DMS153 treated with DMSO at 0.1 percent for 48 hours (cell line): ENCODE measurements around the gene NDUFS7.

ENCODE experiments used
- DNase-seq: peaks from one replicate; lab custom pipeline; 2025; ENCODE audit not compliant: unreplicated experiment; lab: John Stamatoyannopoulos, UW

Gene NDUFS7

DNA sequence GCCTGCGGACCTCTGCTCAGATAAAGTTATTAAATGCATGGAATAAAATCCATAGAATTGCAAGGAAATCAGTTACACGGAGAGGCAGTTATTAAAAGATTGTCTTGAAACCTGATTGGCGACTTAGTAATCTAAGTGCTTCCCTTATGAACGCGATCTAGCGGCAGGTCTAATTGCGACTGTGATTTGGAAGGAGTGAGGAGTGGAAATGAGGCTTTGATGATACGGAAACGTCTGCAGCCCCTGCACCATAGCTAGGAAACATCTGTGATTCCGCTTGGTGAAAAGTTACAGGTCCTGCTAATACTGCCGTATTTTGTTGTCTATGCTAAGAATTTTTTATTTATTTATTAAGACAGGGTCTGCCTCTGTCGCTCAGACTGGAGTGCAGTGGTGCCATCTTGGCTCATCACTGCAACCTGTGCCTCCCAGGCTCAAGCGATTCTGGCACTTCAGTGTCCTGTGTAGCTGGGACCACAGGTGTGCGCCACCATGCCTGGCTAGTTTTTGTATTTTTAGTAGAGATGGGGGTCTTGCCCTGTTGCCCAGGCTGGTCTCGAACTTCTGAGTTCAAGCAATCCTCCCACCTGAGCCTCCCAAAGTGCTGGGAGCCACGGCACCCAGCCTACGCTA lies 887 bp downstream of the NDUFS7 start:
- DNase-seq, result no peak

DNA sequence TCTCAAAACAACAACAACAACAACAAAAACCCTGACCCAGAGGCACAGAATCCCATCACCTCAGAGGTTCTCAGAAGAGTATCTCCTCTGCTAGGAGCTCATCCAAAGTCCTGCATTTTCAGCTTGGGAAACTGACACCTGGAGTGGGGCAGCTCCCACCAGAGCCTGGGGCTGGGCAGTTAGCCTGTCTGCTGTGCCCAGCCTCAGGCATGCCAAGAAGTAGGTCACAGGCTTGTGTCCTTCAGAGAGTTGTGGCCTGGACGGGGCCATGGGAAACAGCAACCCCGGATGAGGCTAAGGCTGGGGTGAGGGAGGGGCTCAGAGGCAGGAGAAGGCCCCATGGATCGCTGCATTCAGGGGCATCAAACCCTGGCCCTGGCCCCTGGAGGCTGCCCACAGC lies 2.1 kb downstream of the NDUFS7 start:
- DNase-seq, result no peak

DNA sequence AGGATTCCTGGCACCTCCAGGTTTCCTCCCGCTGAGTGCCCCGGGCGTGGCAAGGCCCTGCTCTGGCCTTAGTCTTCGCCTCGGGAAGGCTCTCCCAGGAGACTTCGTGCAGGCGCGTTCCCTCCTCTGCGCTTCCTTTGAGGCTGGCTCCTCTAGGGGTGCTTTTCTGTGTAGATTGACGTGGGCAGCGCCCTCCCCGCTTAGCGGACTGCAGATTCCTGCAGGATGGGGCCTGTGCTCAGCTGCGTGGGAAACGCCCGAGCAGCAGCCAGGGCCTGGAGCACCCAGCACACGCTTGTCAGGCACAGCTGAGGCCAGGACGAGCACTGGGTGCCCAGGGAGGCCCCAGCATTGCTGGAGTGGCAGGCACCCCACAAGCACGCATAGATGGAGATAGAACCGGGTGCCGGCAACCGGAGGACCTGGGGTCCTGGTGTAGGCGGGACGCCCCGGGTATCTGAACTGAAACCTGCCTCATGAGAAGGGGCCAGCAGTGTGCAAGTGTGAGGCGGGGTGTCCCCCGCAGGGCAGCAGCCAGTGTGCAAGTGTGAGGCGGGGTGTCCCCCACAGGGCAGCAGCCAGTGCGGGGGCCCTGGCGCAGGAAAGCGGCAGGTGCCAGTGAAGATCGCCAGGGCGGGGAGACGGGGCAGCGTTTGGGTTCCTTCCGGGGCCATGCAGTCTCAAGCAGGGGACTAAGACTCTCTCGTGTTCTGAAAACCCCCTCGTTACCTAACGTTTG lies 3.4 kb downstream of the NDUFS7 start:
- DNase-seq, result no peak

DNA sequence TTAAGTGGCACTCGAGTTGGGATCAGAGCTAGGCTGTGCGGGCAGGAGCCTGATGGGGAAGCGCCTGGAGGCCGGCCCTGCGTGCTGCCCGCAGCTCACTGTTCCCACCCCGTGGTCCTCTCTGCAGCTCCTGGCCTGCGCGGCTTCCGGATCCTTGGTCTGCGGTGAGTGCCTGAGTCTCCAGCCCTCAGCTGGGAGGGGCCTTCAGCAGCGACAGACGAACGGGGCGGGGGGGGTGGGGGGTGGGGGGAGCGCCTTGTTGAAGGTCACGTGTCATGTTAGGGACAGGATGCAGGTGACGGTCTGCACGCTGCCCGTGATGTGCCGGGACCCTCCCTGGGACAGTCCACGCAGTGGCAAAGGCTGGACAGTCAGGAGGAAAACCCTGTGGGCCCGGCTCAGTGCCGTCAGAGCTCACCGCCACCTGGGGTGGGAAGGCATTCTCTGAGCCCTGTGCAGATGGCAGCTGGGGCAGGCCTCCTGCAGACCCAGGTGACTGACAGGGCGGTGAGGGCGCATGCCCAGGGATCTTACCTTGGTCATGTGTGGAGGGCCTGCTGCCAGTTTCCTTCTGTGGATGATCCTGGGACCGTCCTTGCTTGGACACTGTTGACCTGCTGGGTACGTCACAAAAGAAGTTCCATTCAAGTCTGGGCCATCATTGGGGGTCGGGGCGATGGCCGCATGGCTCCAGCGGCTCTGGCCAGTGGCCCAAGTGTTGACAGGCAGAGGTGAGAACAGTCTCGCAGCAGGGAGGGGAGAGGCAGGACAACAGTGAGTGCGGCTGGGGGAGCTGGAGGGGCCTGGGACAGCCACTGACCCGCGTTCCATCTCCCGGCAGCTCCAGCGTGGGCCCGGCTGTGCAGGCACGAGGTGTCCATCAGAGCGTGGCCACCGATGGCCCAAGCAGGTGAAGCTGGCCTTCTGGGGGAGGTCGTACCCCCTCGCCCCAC lies 4.3 kb downstream of the NDUFS7 start:
- no peak for DNase-seq

DNA sequence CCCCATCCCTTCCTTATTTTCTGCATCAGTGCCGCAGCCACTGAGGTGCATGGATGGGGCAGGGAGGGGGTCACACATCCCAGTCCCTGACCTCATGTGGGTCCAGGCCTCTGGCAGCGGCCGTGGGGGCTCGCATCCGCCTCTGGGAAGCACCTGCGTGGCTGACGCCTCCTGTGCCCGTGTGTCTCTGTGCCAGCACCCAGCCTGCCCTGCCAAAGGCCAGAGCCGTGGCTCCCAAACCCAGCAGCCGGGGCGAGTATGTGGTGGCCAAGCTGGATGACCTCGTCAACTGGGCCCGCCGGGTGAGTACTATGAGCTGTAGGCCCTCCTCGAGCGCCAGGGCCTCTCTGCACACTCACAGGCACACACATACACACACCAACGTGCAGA lies 4.9 kb downstream of the NDUFS7 start:
- DNase-seq, result no peak

DNA sequence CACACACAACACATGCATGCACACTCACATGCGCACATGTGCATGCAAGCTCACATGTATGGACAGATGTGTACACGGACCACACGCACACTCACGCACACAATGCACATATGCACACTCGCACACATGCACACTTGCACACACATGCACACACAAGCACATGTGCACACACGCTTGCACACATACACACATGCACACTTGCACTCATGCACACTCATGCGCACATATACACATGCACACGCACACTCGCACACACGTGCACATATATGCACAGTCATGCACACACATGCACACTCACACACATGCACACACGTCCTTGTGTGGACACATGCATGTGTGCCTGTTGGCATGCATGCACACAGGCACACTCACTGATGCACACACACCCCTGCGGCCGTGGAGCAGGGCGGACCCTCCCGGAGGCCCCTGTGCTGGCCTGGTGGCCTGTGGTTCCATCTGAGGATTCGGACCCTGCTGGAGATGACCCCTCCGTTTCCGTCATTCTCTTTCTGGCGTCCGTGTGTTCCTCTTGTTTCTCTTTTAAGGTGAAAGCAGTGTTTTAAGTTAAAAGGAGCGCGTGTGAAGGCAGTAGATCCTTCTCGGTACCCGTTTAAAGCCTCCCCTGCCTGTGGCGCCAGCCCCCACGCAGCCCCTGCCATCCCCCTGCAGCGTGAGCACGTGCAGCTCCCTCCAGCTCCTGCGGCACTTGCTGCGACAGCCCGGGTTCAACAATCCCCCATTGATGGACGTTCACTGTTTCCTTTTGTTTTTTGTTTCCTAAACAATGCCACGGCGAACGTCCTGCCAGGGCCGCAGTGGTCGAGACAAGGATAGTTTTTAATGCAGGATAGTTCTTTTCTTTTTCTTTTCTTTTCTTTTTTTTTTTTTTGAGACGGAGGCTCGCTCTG lies 5.6 kb downstream of the NDUFS7 start:
- DNase-seq, result no peak

DNA sequence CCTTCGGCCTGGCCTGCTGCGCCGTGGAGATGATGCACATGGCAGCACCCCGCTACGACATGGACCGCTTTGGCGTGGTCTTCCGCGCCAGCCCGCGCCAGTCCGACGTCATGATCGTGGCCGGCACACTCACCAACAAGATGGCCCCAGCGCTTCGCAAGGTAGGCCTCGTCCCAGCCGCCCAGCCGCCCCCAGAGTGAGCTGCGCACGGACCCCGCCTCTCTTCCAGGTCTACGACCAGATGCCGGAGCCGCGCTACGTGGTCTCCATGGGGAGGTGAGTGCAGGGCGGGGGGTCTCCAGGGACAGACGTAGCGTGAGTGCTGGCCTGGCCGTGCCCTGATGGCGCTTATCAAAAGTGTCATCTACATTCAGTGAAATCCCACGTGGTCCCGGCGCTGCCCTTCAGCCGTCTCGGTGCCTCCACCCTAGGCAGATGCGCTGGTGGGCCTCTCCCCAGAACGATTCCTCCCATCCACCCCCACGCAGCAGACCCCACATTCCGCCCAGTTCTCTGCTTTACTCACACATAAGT lies 7.2 kb downstream of the NDUFS7 start:
- DNase-seq, result no peak

DNA sequence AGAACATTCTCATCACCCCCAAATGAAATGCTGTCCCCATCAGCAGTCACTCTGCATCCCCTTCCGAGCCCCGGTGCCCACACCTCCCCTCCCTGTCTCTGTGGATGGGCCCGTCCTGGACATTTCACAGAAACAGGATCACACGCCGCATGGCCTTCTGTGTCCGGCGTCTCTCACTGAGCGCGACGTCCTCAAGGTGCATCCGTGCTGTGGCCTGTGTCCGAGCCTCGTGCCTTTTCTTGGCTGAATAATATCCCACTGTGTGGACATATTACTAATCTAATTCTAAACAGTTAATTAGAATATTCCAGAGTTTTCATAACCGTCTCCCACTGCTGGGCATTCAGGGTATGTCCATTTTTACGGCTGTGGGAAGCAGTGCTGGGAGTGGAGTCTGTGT lies 8.7 kb downstream of the NDUFS7 start:
- DNase-seq, result no peak

DNA sequence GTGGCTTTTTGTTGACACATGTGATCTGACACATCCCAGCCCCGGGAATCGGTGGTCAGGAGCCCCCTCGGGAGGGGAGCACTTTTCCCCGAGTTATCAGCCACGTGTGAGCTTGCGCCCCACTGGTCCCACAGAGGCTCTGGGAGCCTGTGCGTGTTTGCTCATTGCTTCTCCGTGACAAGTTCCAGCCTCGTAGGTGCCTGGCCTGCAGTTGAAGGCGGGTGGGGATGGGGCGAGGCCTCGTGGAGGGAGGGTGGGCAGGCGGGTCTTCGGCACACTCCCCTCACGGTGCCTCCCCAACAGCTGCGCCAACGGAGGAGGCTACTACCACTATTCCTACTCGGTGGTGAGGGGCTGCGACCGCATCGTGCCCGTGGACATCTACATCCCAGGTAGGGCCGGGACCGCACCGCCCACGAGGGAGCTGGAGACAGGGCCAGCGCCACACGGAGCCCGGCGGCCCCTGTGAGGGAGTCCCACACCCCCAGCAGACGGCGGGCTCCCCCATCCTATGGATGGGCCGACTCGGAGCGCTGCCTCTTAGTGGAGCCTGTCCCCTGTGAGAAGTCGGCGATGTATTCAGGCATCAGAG lies 9.3 kb downstream of the NDUFS7 start:
- no peak for DNase-seq

DNA sequence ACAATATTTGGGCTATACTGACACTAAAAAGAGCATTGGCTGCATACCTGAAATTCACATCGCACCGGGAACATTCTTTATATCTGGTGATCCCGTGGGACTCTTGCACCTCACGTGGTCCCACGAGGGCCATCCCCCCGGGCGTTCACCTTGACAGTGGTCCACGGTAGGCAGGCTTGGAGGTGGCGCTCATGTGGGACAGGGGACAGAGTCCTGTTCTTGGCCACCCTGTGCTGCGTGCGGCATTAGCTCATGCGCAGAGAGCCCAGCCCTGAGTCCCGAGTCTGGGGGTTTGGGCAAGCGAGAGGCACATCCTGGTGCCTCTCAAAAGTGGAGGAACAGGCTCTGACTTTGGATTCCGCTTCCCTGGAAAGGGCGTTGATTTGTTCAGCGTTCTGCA lies 10.1 kb downstream of the NDUFS7 start:
- no peak for DNase-seq

DNA sequence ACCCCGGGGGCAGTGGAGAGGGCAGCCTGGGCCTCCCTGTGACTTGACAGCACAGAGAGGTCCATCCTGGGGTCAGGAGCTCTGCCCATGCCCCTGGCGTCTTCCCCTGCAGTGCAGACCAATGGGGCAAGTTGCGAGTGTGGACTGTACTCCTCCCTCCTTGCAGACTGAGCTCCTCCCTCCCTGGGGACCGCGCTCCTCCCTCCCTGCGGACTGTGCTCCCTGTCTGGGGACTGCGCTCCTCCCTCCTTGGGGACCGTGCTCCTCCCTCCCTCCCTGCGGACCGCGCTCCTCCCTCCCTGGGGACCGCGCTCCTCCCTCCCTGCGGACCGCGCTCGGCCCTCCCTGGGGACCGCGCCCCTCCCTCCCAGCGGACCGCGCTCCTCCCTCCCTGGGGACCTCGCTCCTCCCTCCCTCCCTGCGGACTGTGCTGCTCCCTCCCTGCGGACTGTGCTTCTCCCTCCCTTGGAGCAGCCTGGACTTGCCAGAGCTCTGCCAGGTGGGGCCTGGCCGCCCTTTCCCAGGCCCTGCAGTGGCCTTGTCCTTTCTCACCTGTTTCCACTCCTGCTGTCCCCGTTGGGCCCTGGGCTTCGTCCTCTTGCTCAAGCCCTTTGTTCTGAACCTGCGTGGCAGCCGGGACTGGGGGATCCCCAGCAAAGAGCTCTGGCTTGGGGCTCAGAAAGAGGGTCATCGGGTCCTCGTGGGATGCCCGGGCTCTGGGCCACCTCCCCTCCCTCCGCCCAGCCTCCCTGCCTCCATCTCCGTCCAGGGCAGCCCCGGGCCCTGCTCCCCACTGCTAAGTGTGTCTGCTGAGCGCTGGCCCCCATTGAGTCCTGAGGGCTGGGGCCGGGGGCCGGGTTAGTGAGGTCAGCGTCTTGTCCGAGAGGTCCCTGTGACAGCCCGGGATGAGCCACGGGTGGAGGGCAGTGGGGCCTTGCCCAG lies 10.8 kb downstream of the NDUFS7 start:
- no peak for DNase-seq

DNA sequence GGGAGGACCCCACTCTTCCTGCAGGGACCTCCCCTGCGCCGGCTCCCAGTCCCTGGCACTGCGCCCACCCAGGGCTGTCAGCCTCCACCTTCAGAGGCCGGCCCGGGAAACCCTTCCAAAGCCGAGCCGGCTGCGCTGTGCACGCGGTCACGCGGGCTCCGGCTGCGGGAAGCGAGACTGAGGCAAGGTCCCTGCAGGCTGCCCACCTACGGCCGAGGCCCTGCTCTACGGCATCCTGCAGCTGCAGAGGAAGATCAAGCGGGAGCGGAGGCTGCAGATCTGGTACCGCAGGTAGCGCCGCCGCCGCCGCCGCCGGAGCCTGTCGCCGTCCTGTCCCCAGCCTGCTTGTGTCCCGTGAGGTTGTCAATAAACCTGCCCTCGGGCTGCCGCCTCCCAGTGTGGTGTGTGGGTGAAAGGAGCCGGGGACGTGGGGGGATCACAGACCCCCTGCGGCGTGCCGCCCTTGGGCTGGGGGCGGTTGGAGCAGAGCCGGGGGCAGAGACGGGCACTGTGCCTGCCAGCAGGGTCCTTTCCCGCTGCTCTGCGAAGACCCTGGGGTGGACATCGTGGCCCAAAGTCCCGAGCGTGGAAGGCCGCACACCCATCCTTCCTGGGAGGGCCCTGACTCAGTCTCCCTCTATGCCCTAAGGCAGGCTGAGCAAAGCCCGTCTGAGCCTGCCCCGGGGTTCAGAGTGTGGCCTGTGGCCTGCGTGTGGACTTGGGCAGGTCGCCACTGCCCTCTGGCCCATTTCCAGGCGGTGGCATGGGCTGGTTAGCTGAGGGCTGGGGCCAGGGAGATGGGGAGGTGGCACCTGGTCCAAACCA lies 11.7 kb downstream of the NDUFS7 start:
- DNase-seq, result no peak

DNA sequence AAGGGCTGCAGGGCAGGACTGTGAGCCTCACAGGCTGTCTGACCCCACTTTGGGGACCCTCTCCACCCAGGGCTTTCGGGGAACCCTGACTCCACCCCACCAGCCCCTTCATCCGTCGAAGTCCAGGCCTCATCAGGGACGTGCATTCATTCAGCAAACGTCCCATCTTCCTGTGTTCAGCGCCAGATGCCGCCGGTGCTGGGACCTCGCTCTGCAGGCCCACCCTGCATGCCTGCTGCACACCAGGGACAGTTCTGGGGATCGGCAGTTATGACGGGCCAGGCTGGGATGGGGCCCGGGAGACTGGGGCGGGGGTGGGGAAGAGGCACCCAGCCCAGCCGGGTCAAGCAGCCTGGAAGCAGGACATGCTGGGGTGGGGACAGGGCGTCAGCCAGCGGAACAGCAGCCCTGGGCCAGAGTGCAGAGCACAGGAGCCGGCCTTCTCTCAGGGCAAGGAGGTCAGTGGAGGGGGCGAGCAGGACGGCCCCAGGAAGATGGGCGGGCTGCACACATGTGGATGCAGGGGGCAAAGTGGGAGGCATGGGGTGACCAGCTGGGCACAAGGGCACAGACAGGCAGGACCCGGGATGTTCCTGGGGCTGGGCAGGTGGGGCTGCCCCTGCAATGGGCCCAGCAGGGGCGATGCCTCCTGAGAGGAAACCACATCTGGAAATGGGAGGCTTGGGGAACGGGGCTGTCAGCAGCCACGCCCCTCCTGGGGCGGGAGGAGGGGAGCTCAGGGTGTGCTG lies 12.5 kb downstream of the NDUFS7 start:
- no peak for DNase-seq

DNA sequence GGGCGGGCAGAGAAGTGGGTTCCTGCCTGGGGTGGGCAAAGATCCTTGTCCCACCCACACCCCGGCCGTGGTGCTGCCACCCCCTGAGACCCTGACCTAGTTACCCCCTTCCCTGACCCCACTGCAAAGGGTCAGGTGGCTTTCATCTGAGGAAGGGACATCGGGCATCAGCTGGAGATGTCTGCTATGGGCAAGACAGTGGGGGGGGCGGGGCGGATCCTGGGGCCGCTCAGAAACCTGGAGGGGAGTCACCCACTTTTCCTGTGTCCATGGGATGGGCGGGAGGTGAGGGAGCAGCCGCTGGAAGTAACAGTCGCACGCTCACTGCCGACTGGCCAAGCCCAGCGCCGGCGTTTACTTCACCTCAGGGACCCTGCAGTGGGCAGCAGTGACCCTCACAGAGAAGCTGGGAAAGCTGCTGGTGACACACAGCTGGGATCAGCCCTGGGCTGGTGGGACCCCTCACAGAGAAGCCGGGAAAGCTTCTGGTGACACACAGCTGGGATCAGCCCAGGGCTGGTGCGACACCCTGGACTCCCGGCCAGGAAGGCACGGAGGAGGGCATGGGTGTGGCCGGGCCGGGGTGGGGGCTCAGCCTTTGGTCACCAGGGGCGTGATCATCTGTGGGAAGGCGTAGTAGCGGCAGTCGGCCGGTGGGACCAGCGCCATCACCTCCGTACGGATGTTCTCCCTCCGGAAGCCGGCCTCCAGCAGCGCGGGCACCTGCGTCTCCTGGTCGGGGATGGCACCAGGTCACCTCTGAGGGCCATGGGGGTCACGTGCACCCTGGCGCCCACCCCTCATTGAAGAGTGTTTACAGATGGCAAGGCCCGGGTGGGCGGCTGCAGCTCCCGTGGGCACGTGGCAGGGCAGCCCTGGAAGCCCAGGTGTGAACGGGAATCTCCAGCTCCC lies 13.3 kb downstream of the NDUFS7 start:
- no peak for DNase-seq

DNA sequence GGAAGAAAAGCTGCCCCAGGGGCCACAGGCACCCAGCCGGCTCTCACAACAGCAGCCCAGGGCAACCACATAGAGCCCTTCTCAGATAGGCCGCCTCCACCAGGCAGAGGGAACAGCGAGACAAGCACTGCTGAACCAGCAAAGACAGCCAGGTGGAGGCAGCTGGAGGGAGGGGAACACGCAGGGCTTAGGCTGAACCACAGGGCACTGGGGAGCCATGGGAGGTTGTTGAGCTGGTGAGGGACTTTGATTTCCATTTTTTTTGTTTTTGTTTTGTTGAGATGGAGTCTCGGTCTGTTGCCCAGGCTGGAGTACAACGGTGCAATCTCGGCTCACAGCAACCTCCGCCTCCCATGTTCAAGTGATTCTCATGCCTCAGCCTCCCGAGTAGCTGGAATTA lies 14.1 kb downstream of the NDUFS7 start:
- no peak for DNase-seq

DNA sequence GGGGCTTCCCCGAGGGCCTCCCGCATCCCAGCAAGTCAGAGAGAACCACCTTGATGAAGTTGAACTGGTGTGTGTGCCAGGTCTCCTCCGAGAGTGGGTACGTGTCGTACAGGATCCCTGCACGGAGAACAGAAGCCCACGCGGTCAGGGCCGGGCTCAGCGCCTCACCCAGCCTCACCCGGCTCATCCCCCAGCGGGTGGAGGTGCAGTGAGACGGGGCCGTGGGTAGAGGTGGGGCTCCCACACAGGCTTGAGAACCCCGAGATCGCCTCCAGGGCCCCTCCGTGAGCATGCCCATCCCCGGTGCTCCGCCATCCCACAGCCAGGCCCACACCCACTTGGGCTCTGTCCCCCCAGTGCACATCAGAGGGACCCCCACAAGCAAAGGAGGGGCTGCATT lies 15.4 kb downstream of the NDUFS7 start:
- no peak for DNase-seq
